Activated CD8-positive, alpha-beta T cell treated with anti-CD3 and anti-CD28 coated beads for 36 hours (primary cell): ENCODE results near the gene ZNRF3. TPM values are rescaled to one million over a fixed set of nuclear protein-coding genes. Genes with fewer than 3 reads are reported as not detected.
A peak's percentile ranks its signal among the peaks of the same experiment; 100 is the strongest.

Source experiments
- ATAC-seq: fragments of 200-7000 bp; cut with Tn5 transposase; one replicate; pipeline ENCODE4 v1.10.0; 2021; ENCODE audit warnings: mild to moderate bottlenecking, moderate library complexity
- CTCF ChIA-PET: fragments of 350-600 bp; sonication (Branson Sonifier 250); formaldehyde crosslinking; loops from one replicate; lab custom pipeline; 2021; ENCODE audit warnings: antibody characterized with exemption; lab: Charles Lee
- POLR2A ChIA-PET: fragments of 350-600 bp; sonication (Branson Sonifier 250); formaldehyde crosslinking; loops from one replicate; lab custom pipeline; 2021; ENCODE audit warnings: antibody characterized with exemption; lab: Charles Lee
- DNase-seq: peaks from one replicate; pipeline ENCODE4 v3.0.0-alpha.2; 2020
- H3K27ac Mint-ChIP-seq: one replicate; pipeline ENCODE4 v1.8.0; 2021; ENCODE audit warnings: mild to moderate bottlenecking, mixed read lengths
- H3K27me3 Mint-ChIP-seq: one replicate; pipeline ENCODE4 v1.8.0; 2021; ENCODE audit warnings: mixed read lengths
- H3K36me3 Mint-ChIP-seq: one replicate; pipeline ENCODE4 v1.8.0; 2021; ENCODE audit warnings: low read depth, mixed read lengths
- H3K4me1 Mint-ChIP-seq: one replicate; pipeline ENCODE4 v1.8.0; 2021; ENCODE audit warnings: low read depth, mixed read lengths
- H3K4me3 Mint-ChIP-seq: one replicate; pipeline ENCODE4 v1.8.0; 2021; ENCODE audit warnings: mild to moderate bottlenecking, moderate library complexity, mixed read lengths
- H3K9me3 Mint-ChIP-seq: one replicate; pipeline ENCODE4 v1.8.0; 2021; ENCODE audit warnings: mixed read lengths
- intact Hi-C: fragments of 100-400 bp; cut with micrococcal nuclease; formaldehyde crosslinking; loops from one replicate; pipeline ENCODE4 v1.10.0; 2022
- total RNA-seq, 2 experiments: library from RNA; stranded (reverse); gene quantifications; one replicate each; pipeline ENCODE4 v1.2.3, GENCODE V29; 2021
- TF ChIP-seq, protein P1 (sequence below): fragments of 200-600 bp; IDR thresholded peaks from one replicate; pipeline ENCODE4 v1.8.0; 2022; ENCODE audit warnings: antibody characterized with exemption, mild to moderate bottlenecking

Gene ZNRF3
- total RNA-seq, 2 experiments from 2014 or later: 2.0 to 2.5 TPM

DNA sequence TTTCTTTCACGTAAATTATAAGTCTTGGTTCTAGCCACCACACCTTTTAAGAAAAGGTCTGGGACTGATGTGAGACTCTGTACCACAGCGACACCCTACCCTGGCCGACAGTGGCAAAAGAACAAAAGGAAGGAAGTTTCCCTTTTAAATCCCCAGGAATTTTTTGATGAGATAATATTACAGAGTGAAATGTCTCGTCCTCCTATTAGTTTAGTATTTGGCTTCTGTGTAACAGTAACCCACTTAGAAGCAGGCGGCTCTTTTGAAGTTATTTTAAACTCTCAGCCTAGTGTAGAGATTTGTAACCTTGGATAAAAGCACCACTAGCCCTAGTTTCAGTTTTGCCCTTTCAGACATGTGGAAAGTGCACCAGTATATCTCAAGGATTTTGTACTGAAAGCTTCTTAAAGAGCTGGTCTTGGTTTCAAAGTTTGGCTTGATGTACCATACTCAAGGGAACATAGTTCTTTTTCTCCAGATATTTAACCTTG lies 94.2 kb downstream of the ZNRF3 start:
- H3K4me1 Mint-ChIP-seq: peaks cover 17% of the 10 kb centered on the region
- intact Hi-C loops: no loop called here
- ATAC-seq: no peak
- peaks cover 48% of the 10 kb centered on the region for H3K27me3 Mint-ChIP-seq
- POLR2A ChIA-PET: interaction anchor here (1.1 kb wide), 1 partner anchor 11 kb away, joined by 3 read pairs; no protein-coding TSS in a partner anchor
- H3K4me3 Mint-ChIP-seq: no peak overlapping the region
- no peaks in the 10 kb centered on the region for H3K9me3 Mint-ChIP-seq
- H3K27ac Mint-ChIP-seq: no peak overlapping the region
- no peak for DNase-seq
- H3K36me3 Mint-ChIP-seq: no peaks in the 10 kb centered on the region
- TF ChIP-seq, protein P1, sequence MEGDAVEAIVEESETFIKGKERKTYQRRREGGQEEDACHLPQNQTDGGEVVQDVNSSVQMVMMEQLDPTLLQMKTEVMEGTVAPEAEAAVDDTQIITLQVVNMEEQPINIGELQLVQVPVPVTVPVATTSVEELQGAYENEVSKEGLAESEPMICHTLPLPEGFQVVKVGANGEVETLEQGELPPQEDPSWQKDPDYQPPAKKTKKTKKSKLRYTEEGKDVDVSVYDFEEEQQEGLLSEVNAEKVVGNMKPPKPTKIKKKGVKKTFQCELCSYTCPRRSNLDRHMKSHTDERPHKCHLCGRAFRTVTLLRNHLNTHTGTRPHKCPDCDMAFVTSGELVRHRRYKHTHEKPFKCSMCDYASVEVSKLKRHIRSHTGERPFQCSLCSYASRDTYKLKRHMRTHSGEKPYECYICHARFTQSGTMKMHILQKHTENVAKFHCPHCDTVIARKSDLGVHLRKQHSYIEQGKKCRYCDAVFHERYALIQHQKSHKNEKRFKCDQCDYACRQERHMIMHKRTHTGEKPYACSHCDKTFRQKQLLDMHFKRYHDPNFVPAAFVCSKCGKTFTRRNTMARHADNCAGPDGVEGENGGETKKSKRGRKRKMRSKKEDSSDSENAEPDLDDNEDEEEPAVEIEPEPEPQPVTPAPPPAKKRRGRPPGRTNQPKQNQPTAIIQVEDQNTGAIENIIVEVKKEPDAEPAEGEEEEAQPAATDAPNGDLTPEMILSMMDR: no peak
- CTCF ChIA-PET: no interaction called here

DNA sequence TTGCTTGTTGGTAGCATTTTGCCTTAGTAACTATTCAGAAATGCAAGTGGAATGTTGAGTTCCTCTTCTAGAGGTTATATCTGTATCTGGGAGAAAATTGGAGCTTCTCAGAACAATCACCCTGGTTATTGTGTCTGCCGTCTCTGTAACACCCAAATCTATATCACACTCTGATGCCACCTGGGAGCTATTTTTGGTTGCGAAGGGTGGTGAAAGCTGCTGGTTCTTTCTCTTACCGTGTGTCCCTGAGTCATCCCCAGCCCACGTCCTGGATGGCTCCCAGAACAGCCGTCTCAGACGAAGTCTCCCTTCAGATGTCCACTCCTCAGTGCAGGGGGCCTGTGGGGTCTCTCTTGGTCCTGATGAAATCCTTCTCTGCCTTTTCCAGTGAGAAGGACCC lies 94.8 kb downstream of the ZNRF3 start:
- intact Hi-C loops: no loop called here
- no peak for ATAC-seq
- ChIA-PET CTCF (no interaction called here), POLR2A (interaction anchor here (1.1 kb wide), 1 partner anchor 11 kb away, joined by 3 read pairs; no protein-coding TSS in a partner anchor)
- peaks cover 17% of the 10 kb centered on the region for H3K4me1 Mint-ChIP-seq
- H3K4me3 Mint-ChIP-seq: no peak overlapping the region
- DNase-seq: peak; percentile 17
- H3K27ac Mint-ChIP-seq: no peak overlapping the region
- H3K27me3 Mint-ChIP-seq: peaks cover 50% of the 10 kb centered on the region
- H3K9me3 Mint-ChIP-seq: no peaks in the 10 kb centered on the region
- H3K36me3 Mint-ChIP-seq: no peaks in the 10 kb centered on the region
- TF ChIP-seq, protein P1: no peak

DNA sequence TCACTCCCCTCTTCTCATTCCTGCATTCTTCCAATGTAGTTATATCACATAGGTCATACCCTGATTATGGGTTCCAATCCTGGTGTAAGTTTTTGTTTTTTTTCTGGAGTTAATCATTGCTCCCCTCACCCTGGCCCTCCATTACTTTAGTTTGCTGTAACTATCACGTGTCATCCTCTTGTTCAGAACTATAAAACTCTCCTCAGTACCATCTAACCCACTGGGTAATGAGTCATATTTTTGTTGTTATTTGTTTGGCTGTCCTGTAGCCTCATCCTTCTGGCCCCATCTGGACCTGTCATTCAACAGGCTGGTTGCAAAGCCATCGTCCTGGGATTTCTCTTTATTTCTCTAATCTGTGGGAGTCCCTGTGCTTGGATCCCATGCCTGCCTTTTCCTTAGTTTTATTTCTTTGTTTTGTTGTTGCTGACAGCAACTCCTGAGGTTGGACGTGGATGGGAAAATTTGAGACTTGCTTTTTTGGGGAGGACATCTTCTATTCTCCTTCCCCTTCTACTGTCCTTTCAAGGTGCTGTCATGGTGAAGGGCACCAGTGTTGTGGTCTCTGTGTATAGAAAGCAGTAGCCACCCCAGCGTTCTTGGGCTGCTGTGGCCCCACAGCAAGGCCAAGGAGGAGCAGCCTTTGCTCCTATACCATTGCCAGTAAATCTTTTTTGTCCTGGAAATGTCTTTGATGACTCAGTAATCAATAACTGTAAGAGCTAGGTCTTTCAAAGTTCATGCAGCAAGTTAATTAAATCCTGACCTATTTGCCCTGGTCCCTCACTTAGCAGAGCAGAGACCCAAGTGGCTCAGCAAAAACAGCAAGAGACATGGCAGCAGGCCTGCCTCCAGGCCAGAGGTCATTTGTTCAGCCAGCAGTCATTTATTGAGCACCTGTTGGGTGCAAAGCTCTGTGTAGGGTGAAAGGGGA lies 95.8 kb downstream of the ZNRF3 start:
- POLR2A ChIA-PET: no interaction called here
- H3K27me3 Mint-ChIP-seq: peaks cover 53% of the 10 kb centered on the region
- CTCF ChIA-PET: interaction anchor here (1.2 kb wide), 1 partner anchor 62 kb away, joined by 3 read pairs; no protein-coding TSS in a partner anchor
- H3K36me3 Mint-ChIP-seq: no peaks in the 10 kb centered on the region
- H3K4me1 Mint-ChIP-seq: peaks cover 17% of the 10 kb centered on the region
- H3K4me3 Mint-ChIP-seq: no peak overlapping the region
- no peaks in the 10 kb centered on the region for H3K9me3 Mint-ChIP-seq
- no peak overlapping the region for H3K27ac Mint-ChIP-seq
- TF ChIP-seq, protein P1: no peak
- intact Hi-C loops: no loop called here
- ATAC-seq (no peak), DNase-seq (no peak)

DNA sequence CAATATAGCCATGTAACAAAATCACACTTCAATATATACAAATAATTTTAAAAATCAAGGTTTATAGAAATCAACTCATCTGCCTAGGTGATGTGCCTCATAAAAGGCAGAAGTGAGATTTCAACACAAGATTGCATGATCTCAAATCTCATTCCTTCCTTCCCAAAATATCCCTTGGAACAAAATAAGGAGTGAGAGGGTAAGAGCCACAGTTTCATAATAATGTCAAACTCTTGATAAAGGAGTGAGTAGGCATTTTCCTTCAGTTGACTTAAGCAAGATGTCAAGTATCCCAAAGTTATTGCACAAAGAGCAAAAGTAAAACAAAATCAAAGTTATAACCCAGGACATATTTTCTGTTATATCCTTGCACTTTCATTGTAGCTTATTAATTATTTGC lies 97.0 kb downstream of the ZNRF3 start:
- Mint-ChIP-seq H3K9me3 (no peaks in the 10 kb centered on the region), H3K4me1 (peaks cover 17% of the 10 kb centered on the region), H3K36me3 (peaks cover 1% of the 10 kb centered on the region), H3K27me3 (peaks cover 54% of the 10 kb centered on the region), H3K4me3 (no peak overlapping the region), H3K27ac (no peak overlapping the region)
- DNase-seq (no peak), ATAC-seq (no peak)
- intact Hi-C loops: no loop called here
- ChIA-PET POLR2A (interaction anchor here (0.6 kb wide), 1 partner anchor 22 kb away, joined by 3 read pairs; no protein-coding TSS in a partner anchor), CTCF (no interaction called here)
- TF ChIP-seq, protein P1: no peak
